ENCODE data around the gene EBLN2. TPM values are rescaled to one million over a fixed set of nuclear protein-coding genes. Genes with fewer than 3 reads are reported as not detected.

The EBLN2 gene
- total RNA-seq, 2 experiments from 2014 or later: 14.8 to 16.0 TPM

- H3K36me3 ChIP-seq (ENCODE audit: insufficient read depth, low read length): no peaks in the 10 kb centered on the region
- no peak overlapping the region for H3K4me3 Mint-ChIP-seq
- ChIA-PET POLR2A (no interaction called here), CTCF (no interaction called here)
- no peaks in the 10 kb centered on the region for H3K9me3 Mint-ChIP-seq
- intact Hi-C loops (cut with DNase I, micrococcal nuclease): no loop called here
- ATAC-seq (ENCODE audit: poor library complexity): no peak
- no peak overlapping the region for H3K27ac ChIP-seq (ENCODE audit: low read depth in 1 of 2, low read length in 2 of 2)
- no peaks in the 10 kb centered on the region for H3K9me3 ChIP-seq (ENCODE audit: control insufficient read depth in 1 of 2, insufficient read depth in 1 of 2, low read length in 2 of 2)
- H3K4me1 Mint-ChIP-seq (ENCODE audit: low read depth): no peaks in the 10 kb centered on the region
- no peak for DNase-seq
- H3K27me3 Mint-ChIP-seq: no peaks in the 10 kb centered on the region
- no peak overlapping the region for H3K27ac Mint-ChIP-seq
- TF ChIP-seq, protein P1, sequence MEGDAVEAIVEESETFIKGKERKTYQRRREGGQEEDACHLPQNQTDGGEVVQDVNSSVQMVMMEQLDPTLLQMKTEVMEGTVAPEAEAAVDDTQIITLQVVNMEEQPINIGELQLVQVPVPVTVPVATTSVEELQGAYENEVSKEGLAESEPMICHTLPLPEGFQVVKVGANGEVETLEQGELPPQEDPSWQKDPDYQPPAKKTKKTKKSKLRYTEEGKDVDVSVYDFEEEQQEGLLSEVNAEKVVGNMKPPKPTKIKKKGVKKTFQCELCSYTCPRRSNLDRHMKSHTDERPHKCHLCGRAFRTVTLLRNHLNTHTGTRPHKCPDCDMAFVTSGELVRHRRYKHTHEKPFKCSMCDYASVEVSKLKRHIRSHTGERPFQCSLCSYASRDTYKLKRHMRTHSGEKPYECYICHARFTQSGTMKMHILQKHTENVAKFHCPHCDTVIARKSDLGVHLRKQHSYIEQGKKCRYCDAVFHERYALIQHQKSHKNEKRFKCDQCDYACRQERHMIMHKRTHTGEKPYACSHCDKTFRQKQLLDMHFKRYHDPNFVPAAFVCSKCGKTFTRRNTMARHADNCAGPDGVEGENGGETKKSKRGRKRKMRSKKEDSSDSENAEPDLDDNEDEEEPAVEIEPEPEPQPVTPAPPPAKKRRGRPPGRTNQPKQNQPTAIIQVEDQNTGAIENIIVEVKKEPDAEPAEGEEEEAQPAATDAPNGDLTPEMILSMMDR (IDR thresholded peaks at IDR 0.05): no peak
- H3K27me3 ChIP-seq (ENCODE audit: control insufficient read depth in 1 of 2, insufficient read depth in 2 of 2, low read length in 2 of 2): no peaks in the 10 kb centered on the region
- no peaks in the 10 kb centered on the region for H3K36me3 Mint-ChIP-seq (ENCODE audit: low read depth)
- no peaks in the 10 kb centered on the region for H3K4me1 ChIP-seq (ENCODE audit: insufficient read depth, low read length)
- no peak overlapping the region for H3K4me3 ChIP-seq (ENCODE audit: low read length)
These were observed 18.9 kb downstream of the EBLN2 start for GRCh38 chr3:73080216-73080966.

DNA sequence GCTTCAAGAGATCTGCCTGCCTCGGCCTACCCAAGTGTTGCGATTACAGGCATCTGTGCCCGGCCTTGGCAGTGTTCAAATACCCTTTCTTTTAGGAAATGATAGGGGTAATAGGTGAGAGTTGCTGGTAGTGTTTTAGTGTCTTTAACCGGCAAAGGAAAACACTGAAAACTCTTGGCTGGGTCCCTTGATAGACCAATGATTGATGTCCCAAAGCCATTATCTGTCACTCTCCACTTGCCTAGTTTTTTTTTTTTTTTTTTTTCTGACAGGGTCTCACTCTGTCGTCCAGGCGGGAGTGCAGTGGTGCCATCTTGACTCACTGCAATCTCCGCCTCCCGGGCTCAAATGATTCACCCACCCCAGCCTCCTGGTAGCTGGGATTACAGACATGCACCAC, 19.7 kb downstream of the EBLN2 start:
- H3K27me3 Mint-ChIP-seq: no peaks in the 10 kb centered on the region
- Histone ChIP-seq H3K36me3 (ENCODE audit: insufficient read depth, low read length) (no peaks in the 10 kb centered on the region), H3K4me3 (ENCODE audit: low read length) (no peak overlapping the region), H3K4me1 (ENCODE audit: insufficient read depth, low read length) (peaks cover under 1% of the 10 kb centered on the region), H3K27me3 (ENCODE audit: control insufficient read depth in 1 of 2, insufficient read depth in 2 of 2, low read length in 2 of 2) (no peaks in the 10 kb centered on the region), H3K9me3 (ENCODE audit: control insufficient read depth in 1 of 2, insufficient read depth in 1 of 2, low read length in 2 of 2) (no peaks in the 10 kb centered on the region), H3K27ac (ENCODE audit: low read depth in 1 of 2, low read length in 2 of 2) (no peak overlapping the region)
- ChIA-PET CTCF (interaction anchor here (0.7 kb wide), 1 partner anchor 9 kb away, joined by 3 read pairs; no protein-coding TSS in a partner anchor), POLR2A (no interaction called here)
- TF ChIP-seq, protein P1 (IDR thresholded peaks at IDR 0.05): no peak
- intact Hi-C loops (cut with DNase I, micrococcal nuclease): no loop called here
- H3K9me3 Mint-ChIP-seq: no peaks in the 10 kb centered on the region
- peaks cover 4% of the 10 kb centered on the region for H3K4me1 Mint-ChIP-seq (ENCODE audit: low read depth)
- no peak overlapping the region for H3K4me3 Mint-ChIP-seq
- no peak overlapping the region for H3K27ac Mint-ChIP-seq
- ATAC-seq (ENCODE audit: poor library complexity): no peak
- DNase-seq: no peak
- H3K36me3 Mint-ChIP-seq (ENCODE audit: low read depth): no peaks in the 10 kb centered on the region

GRCh38 chr3:73084170-73084569, 22.7 kb downstream of the EBLN2 start:
- Histone ChIP-seq H3K27me3 (ENCODE audit: control insufficient read depth in 1 of 2, insufficient read depth in 2 of 2, low read length in 2 of 2) (no peaks in the 10 kb centered on the region), H3K4me3 (ENCODE audit: low read length) (no peak overlapping the region), H3K27ac (ENCODE audit: low read depth in 1 of 2, low read length in 2 of 2) (no peak overlapping the region), H3K4me1 (ENCODE audit: insufficient read depth, low read length) (peaks cover 4% of the 10 kb centered on the region), H3K36me3 (ENCODE audit: insufficient read depth, low read length) (no peaks in the 10 kb centered on the region), H3K9me3 (ENCODE audit: control insufficient read depth in 1 of 2, insufficient read depth in 1 of 2, low read length in 2 of 2) (no peaks in the 10 kb centered on the region)
- no peak overlapping the region for H3K27ac Mint-ChIP-seq
- ChIA-PET CTCF (interaction anchor here (0.6 kb wide), 1 partner anchor 141 kb away, joined by 3 read pairs; no protein-coding TSS in a partner anchor), POLR2A (no interaction called here)
- peaks cover 7% of the 10 kb centered on the region for H3K4me1 Mint-ChIP-seq (ENCODE audit: low read depth)
- H3K4me3 Mint-ChIP-seq: no peak overlapping the region
- intact Hi-C loops (cut with DNase I, micrococcal nuclease): no loop called here
- ATAC-seq (ENCODE audit: poor library complexity): no peak
- H3K27me3 Mint-ChIP-seq: no peaks in the 10 kb centered on the region
- H3K36me3 Mint-ChIP-seq (ENCODE audit: low read depth): no peaks in the 10 kb centered on the region
- TF ChIP-seq, protein P1 (IDR thresholded peaks at IDR 0.05): no peak
- H3K9me3 Mint-ChIP-seq: no peaks in the 10 kb centered on the region
- DNase-seq: no peak

Data from CD4-positive, alpha-beta T cell (primary cell).